ENCODE measurements around the gene ERFE.

- TF ChIP-seq CTCF (IDR thresholded peaks at IDR 0.05) (no peak), EZH2 (IDR thresholded peaks at IDR 0.05) (no peak)
Observed at GRCh38 chr2:238157506-238158017, 1.2 kb upstream of the ERFE start.
